ENCODE data around the gene FLNB. TPM values are rescaled to one million over a fixed set of nuclear protein-coding genes. Genes with fewer than 3 reads are reported as not detected.

Gene FLNB
- total and polyA plus RNA-seq, 8 donors, result 80.1 to 126 (median 93.3) TPM

DNA sequence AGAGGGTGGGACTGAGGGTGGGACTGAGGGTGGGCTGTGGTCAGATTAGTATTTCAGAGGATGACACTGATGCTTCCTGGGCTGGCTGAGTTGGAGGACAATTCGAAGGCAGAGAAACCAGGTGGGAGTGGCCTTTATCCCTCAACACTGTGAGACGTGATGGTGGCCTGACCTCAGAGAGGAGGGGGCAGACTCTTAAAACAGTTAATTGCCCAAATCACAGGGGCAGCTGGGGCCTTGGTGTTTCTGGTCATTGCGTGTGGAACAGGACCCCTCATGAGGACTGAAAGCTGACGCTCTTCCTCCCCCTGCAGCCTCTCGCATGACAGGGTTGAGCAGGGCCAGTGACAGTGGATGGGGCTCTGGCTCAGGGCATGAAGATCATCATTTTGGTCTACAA is 183.8 kb downstream of the FLNB start:
- Histone ChIP-seq H3K4me3 (no peak overlapping the region), H3K27ac (no peak overlapping the region), H3K9me3 (no peaks in the 10 kb centered on the region), H3K27me3 (no peaks in the 10 kb centered on the region), H3K4me1 (peaks cover 0 to 6% of the 10 kb centered on the region in 2 donors), H3K36me3 (no peaks in the 10 kb centered on the region)
- DNase-seq, result no peak
- no peak for TF ChIP-seq CTCF (IDR thresholded peaks at IDR 0.05)
- ATAC-seq, result no peak
- intact Hi-C loops (cut with DNase I), result no loop called here

DNA sequence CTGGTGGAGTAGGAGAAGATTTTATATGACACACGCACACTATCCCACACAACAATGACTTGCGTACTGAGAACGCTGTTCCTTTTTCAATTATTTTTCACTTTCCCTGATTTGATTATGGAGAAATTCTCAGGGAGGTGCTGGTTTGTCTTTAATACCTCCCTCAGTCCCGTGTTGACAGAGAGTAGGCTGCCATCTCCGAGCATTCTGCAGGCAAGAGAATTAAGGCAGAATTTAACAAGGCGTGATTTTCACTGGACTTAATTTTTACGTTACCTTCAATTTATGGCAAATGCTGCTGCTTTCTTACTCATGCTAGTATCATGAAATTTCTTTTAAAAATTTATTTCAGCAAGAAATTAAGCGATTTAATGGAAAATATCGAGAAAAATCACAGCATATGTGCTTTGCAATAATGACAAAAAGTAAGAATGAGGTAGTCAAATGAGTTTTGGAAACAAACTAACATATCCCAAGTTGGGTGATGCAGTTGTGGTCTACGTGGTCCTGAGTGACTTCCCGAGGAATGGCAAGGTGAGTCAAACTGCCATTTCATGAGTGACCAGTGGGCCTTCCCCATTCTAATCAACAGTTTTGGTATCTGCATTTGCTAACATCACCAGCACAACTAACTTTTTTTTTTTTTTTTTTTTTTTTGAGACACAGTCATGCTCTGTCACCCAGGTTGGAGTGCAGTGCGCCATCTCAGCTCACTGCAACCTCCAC is 185.6 kb downstream of the FLNB start:
- ATAC-seq, result no peak
- TF ChIP-seq CTCF (IDR thresholded peaks at IDR 0.05), result no peak
- Histone ChIP-seq H3K27me3 (no peaks in the 10 kb centered on the region), H3K4me3 (no peak overlapping the region), H3K36me3 (no peaks in the 10 kb centered on the region), H3K9me3 (no peaks in the 10 kb centered on the region), H3K4me1 (peaks cover 0 to under 1% of the 10 kb centered on the region in 2 donors), H3K27ac (no peak overlapping the region)
- DNase-seq, result no peak
- intact Hi-C loops (cut with DNase I), result no loop called here

GRCh38 chr3:58197588-58197987 is 189.4 kb downstream of the FLNB start:
- no peaks in the 10 kb centered on the region for H3K9me3 ChIP-seq
- H3K4me1 ChIP-seq, result no peaks in the 10 kb centered on the region
- H3K27me3 ChIP-seq, result no peaks in the 10 kb centered on the region
- ATAC-seq (no peak), DNase-seq (no peak)
- no peak overlapping the region for H3K4me3 ChIP-seq
- no peaks in the 10 kb centered on the region for H3K36me3 ChIP-seq
- peak overlapping the region in 1 of 2 donors; percentile 45 for H3K27ac ChIP-seq
- intact Hi-C loops (cut with DNase I), result no loop called here
- no peak for TF ChIP-seq CTCF (IDR thresholded peaks at IDR 0.05)

DNA sequence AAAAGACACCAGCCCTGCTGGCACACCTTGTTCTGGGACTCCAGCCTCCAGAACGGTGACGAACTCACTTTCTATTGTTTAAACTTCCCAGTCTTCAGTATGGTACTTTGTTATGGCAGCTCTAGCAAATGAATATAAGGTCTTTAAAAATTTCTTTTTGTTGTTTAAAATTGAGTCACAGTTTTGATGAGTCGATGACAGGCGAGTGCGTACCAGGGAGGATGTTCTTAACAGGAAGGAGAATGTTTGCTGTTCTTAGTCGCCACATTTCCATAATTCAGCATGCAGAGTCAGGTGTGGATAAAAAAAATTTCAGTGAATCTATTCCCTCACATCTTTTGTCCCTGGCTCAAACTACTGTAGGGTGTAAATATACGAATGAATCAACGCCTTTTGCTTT is 190.1 kb downstream of the FLNB start:
- H3K9me3 ChIP-seq, result no peaks in the 10 kb centered on the region
- no peaks in the 10 kb centered on the region for H3K4me1 ChIP-seq
- no peak overlapping the region for H3K4me3 ChIP-seq
- intact Hi-C loops (cut with DNase I), result no loop called here
- ATAC-seq (no peak), DNase-seq (no peak)
- H3K27ac ChIP-seq, result peak overlapping the region in 1 of 2 donors; percentile 45
- no peaks in the 10 kb centered on the region for H3K36me3 ChIP-seq
- H3K27me3 ChIP-seq, result no peaks in the 10 kb centered on the region
- no peak for TF ChIP-seq CTCF (IDR thresholded peaks at IDR 0.05)

DNA sequence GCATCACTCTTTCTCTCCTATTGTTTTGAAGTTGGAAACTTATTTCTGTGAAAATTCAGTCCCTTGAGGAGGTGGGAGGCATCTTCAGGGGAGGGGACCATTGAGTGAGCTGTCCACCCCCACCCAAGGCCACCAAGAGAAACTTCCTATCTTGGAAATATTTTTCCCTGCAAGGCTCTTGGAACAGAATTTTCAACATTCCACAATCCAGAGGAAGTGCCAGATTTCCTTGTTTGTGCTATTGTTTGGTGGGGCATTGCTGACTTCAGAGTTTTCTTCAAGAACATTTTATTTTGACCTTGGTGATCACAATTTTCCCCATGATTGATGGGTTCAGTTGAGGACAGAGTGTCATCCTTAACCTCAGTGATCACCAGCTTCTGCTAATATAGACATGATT is 190.6 kb downstream of the FLNB start:
- no peaks in the 10 kb centered on the region for H3K36me3 ChIP-seq
- peak overlapping the region in 1 of 2 donors; percentile 45 for H3K27ac ChIP-seq
- no peaks in the 10 kb centered on the region for H3K9me3 ChIP-seq
- H3K27me3 ChIP-seq, result no peaks in the 10 kb centered on the region
- H3K4me1 ChIP-seq, result no peaks in the 10 kb centered on the region
- ATAC-seq (no peak), DNase-seq (no peak)
- no peak for TF ChIP-seq CTCF (IDR thresholded peaks at IDR 0.05)
- H3K4me3 ChIP-seq, result no peak overlapping the region
- intact Hi-C loops (cut with DNase I), result no loop called here

All from left lung (tissue), 10 donors.